HUES64 (cell line): ENCODE data around the gene CDC42SE2.
"Not testable (repeated sequence)": the region's sequence is repeated elsewhere in the genome, so short reads cannot be mapped to it uniquely, and the experiment has no call there.

Experiments
- H3K27ac ChIP-seq: 2 replicates; pipeline ENCODE4 v1.7.0; 2013; ENCODE audit warnings: low read depth, low read length, inconsistent platforms
- H3K27me3 ChIP-seq: 2 replicates; pipeline ENCODE4 v1.6.1; 2013; ENCODE audit warnings: mild to moderate bottlenecking, low read length; ENCODE audit not compliant: insufficient read depth
- H3K36me3 ChIP-seq: 2 replicates; pipeline ENCODE4 v1.6.1; 2013; ENCODE audit warnings: mild to moderate bottlenecking, low read length; ENCODE audit not compliant: insufficient read depth
- H3K4me1 ChIP-seq: 2 replicates; pipeline ENCODE4 v1.6.1; 2013; ENCODE audit warnings: mild to moderate bottlenecking, low read length, moderate library complexity; ENCODE audit not compliant: insufficient read depth
- H3K4me3 ChIP-seq: 2 replicates; pipeline ENCODE4 v1.5.1; 2013; ENCODE audit warnings: mild to moderate bottlenecking, low read length, moderate library complexity
- H3K9ac ChIP-seq: 2 replicates; pipeline ENCODE4 v1.6.1; 2013; ENCODE audit warnings: mild to moderate bottlenecking, low read depth, low read length
- H3K9me3 ChIP-seq: 2 replicates; pipeline ENCODE4 v1.6.1; 2013; ENCODE audit warnings: low read depth, low read length; ENCODE audit not compliant: insufficient read depth
- WGBS: fragments of 150-250, 120-280 bp; methylation state at CpG from one replicate; pipeline ENCODE4 v1.1.7; 2013; ENCODE audit warnings: missing lambda C conversion rate; 5-methylcytosine and 5-hydroxymethylcytosine counted together

CDC42SE2 gene

DNA sequence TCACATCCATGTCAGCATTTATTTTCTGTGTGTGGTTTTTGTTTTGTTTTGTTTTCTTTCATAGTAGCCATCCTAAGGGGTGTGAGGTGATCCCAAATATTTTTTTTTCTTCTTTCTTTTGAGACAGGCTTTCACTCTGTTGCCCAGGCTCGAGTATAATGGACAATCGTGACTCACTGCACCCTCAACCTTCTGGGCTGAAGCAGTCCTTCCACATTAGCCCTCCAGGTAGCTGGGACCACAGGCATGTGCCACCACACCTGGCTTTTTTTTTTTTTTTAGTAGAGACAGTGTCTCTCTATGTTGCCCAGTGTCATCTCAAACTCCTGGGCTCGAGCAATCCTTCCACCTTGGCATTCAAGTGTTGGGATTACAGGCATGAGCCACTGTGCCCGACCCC lies 59.1 kb downstream of the CDC42SE2 start:
- WGBS, result 91% methylated on average over 3 of the region's 4 CpGs
- Histone ChIP-seq H3K4me3 (no peak overlapping the region), H3K9me3 (no peaks in the 10 kb centered on the region), H3K27me3 (no peaks in the 10 kb centered on the region), H3K36me3 (peaks cover 2% of the 10 kb centered on the region; the same call in 1 of the 2 replicates), H3K9ac (no peak overlapping the region), H3K27ac (no peak overlapping the region), H3K4me1 (peaks cover 32% of the 10 kb centered on the region)

- H3K9ac ChIP-seq, result no peak overlapping the region
- peaks cover 32% of the 10 kb centered on the region for H3K4me1 ChIP-seq
- H3K27me3 ChIP-seq, result no peaks in the 10 kb centered on the region
- H3K4me3 ChIP-seq, result no peak overlapping the region
- H3K36me3 ChIP-seq, result peaks cover 2% of the 10 kb centered on the region; the same call in 1 of the 2 replicates
- no peaks in the 10 kb centered on the region for H3K9me3 ChIP-seq
- no peak overlapping the region for H3K27ac ChIP-seq
These were observed 59.5 kb downstream of the CDC42SE2 start for GRCh38 chr5:131323378-131323777.

DNA sequence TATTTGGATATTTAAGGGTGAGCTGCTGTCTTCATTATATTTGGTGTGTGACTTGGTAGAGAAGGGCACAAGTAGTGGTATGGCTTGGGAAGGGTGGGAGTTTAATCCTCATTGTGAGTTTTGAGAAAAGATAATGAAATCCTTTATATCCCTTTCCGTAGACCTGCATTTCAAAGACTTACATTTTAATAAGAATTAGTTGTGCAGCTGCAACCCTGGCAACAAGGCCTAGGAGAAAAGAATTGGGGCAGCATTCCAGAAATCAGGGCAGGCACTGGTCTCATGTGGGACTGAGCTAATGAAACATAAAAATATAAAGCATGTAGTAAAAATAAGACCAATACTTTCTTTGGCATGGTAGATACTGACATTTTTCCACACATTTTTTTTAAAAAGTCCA lies 60.5 kb downstream of the CDC42SE2 start:
- no peaks in the 10 kb centered on the region for H3K27me3 ChIP-seq
- no CpG with 5 or more reads among the region's 1 CpG for WGBS
- H3K36me3 ChIP-seq, result no peaks in the 10 kb centered on the region; the same call in 1 of the 2 replicates
- H3K9ac ChIP-seq, result 0 out of 2 replicates have a peak overlapping the region, but pooled peaks have one; percentile 14
- H3K4me1 ChIP-seq, result peaks cover 32% of the 10 kb centered on the region
- no peaks in the 10 kb centered on the region for H3K9me3 ChIP-seq
- H3K27ac ChIP-seq, result peak overlapping the region; percentile 41; the same call in 1 of the 2 replicates
- no peak overlapping the region for H3K4me3 ChIP-seq

GRCh38 chr5:131328536-131329285 lies 64.9 kb downstream of the CDC42SE2 start:
- H3K4me1 ChIP-seq, result peaks cover 21% of the 10 kb centered on the region
- H3K27ac ChIP-seq, result no peak overlapping the region
- H3K9ac ChIP-seq, result no peak overlapping the region
- no peaks in the 10 kb centered on the region for H3K9me3 ChIP-seq
- WGBS, result 84% methylated on average over 3 of the region's 3 CpGs
- H3K27me3 ChIP-seq, result no peaks in the 10 kb centered on the region
- no peak overlapping the region for H3K4me3 ChIP-seq
- no peaks in the 10 kb centered on the region for H3K36me3 ChIP-seq

DNA sequence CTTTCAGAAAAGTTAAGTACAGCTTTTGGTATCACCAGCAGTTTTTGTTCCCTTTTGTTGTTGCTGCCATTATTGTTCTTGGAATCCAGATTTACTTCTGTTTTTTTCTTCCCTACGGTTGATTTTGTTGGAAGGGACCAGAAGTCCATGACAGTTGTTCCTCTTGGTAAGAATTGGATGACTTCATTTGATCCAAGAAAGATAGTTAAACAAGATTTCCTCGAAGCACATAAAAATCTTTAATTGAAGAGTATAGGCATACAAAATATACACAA lies 65.4 kb downstream of the CDC42SE2 start:
- no peak overlapping the region for H3K9ac ChIP-seq
- no peak overlapping the region for H3K4me3 ChIP-seq
- H3K9me3 ChIP-seq, result no peaks in the 10 kb centered on the region
- no peaks in the 10 kb centered on the region for H3K36me3 ChIP-seq
- WGBS, result 80% methylated on average over 1 of the region's 2 CpGs
- H3K4me1 ChIP-seq, result peaks cover 15% of the 10 kb centered on the region
- H3K27ac ChIP-seq, result no peak overlapping the region
- no peaks in the 10 kb centered on the region for H3K27me3 ChIP-seq

DNA sequence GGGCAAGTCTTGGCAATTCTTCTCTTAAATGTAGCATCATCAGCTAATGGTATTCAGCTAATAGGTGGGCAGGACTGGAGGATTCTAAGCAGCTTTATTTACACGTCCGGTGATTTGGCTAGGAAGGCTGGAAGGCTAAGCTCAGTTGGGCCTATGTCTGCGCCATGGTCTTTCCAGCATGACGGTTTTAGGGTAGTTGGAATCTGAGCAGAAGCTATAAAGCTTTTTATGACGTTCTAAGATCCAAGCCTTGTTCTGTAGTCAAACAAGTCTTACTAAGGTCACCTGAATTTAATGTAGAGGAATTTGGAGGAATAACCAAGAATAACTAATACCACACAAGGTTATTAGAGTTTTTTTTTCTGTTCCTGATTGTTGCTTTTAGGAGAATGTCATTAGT lies 66.2 kb downstream of the CDC42SE2 start:
- H3K27ac ChIP-seq, result no peak overlapping the region
- H3K36me3 ChIP-seq, result no peaks in the 10 kb centered on the region
- H3K9me3 ChIP-seq, result no peaks in the 10 kb centered on the region
- peaks cover 7% of the 10 kb centered on the region for H3K4me1 ChIP-seq
- H3K4me3 ChIP-seq, result no peak overlapping the region
- no peaks in the 10 kb centered on the region for H3K27me3 ChIP-seq
- 98% methylated on average over 5 of the region's 5 CpGs for WGBS
- no peak overlapping the region for H3K9ac ChIP-seq

DNA sequence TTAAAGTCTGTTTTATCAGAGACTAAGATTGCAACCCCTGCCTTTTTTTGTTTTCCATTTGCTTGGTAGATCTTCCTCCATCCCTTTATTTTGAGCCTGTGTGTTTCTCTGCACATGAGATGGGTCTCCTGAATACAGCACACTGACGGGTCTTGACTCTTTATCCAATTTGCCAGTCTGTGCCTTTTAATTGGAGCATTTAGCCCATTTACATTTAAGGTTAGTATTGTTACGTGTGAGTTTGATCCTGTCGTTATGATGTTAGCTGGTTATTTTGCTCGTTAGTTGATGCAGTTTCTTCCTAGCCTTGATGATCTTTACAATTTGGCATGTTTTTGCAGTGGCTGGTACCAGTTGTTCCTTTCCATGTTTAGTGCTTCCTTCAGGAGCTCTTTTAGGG lies 71.9 kb downstream of the CDC42SE2 start:
- H3K4me3 ChIP-seq, H3K27me3 ChIP-seq, H3K4me1 ChIP-seq, H3K9ac ChIP-seq, H3K27ac ChIP-seq, H3K36me3 ChIP-seq: not testable (repeated sequence)
- WGBS, result 94% methylated on average over 4 of the region's 4 CpGs
- peaks cover 20% of the 10 kb centered on the region for H3K9me3 ChIP-seq

- 98% methylated on average over 12 of the region's 12 CpGs for WGBS
- H3K9me3 ChIP-seq, result peaks cover 20% of the 10 kb centered on the region
- H3K4me1 ChIP-seq, H3K27ac ChIP-seq, H3K36me3 ChIP-seq, H3K27me3 ChIP-seq, H3K4me3 ChIP-seq, H3K9ac ChIP-seq: not testable (repeated sequence)
These were observed 72.9 kb downstream of the CDC42SE2 start for GRCh38 chr5:131336801-131337200.

DNA sequence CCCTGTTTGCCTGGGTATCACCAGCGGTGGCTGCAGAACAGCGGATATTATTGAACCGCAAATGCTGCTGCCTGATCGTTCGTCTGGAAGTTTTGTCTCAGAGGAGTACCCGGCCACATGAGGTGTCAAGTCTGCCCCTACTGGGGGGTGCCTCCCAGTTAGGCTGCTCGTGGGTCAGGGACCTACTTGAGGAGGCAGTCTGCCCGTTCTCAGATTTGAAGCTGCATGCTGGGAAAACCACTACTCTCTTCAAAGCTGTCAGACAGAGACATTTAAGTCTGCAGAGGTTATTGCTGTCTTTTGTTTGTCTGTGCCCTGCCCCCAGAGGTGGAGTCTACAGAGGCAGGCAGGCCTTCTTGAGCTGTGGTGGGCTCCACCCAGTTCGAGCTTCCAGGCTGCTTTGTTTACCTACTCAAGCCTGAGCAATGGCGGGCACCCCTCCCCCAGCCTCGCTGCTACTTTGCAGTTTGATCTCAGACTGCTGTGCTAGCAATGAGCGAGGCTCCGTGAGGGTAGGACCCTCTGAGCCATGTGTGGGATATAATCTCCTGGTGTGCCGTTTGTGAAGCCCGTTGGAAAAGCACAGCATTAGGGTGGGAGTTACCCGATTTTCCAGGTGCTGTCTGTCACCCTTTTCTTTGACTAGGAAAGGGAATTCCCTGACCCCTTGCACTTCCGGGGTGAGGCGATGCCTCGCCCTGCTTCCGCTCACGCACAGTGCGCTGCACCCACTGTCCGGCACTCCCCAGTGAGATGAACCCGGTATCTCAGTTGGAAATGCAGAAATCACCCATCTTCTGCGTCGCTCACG lies 73.6 kb downstream of the CDC42SE2 start:
- H3K9me3 ChIP-seq, result peaks cover 20% of the 10 kb centered on the region
- not testable (repeated sequence) for H3K27ac ChIP-seq, H3K36me3 ChIP-seq, H3K27me3 ChIP-seq, H3K4me1 ChIP-seq, H3K9ac ChIP-seq, H3K4me3 ChIP-seq
- 92% methylated on average over 27 of the region's 27 CpGs for WGBS

- Histone ChIP-seq H3K27me3 (no peaks in the 10 kb centered on the region), H3K36me3 (peaks cover 4% of the 10 kb centered on the region; the same call in 1 of the 2 replicates), H3K9ac (no peak overlapping the region), H3K4me3 (no peak overlapping the region), H3K4me1 (no peaks in the 10 kb centered on the region), H3K27ac (no peak overlapping the region), H3K9me3 (peaks cover 25% of the 10 kb centered on the region)
- WGBS, result 100% methylated on average over 4 of the region's 4 CpGs
These were observed 74.2 kb downstream of the CDC42SE2 start for GRCh38 chr5:131338051-131338453.

GRCh38 chr5:131344288-131344687 lies 80.4 kb downstream of the CDC42SE2 start:
- H3K4me1 ChIP-seq, H3K27me3 ChIP-seq, H3K4me3 ChIP-seq, H3K27ac ChIP-seq, H3K36me3 ChIP-seq, H3K9ac ChIP-seq: not testable (repeated sequence)
- WGBS, result 97% methylated on average over 9 of the region's 9 CpGs
- peaks cover 21% of the 10 kb centered on the region for H3K9me3 ChIP-seq
